ENCODE measurements around the gene DENR. TPM values are rescaled to one million over a fixed set of nuclear protein-coding genes. Genes with fewer than 3 reads are reported as not detected.

Gene DENR
- total and polyA plus RNA-seq, 2 of the 13 experiments (the other 11 are each of a cell fraction or from before 2014, with no cell fraction given), result 30.0 to 59.1 TPM

GRCh38 chr12:122752464-122753318 lies at the start of gene DENR (continued):
- TF ChIP-seq SKIL (CRISPR knock-in tag; IDR thresholded peaks at IDR 0.05; ENCODE audit: borderline replicate concordance), result peak; percentile 67; the same call in 1 of the 2 replicates
- TF ChIP-seq ZNF839 (CRISPR knock-in tag; IDR thresholded peaks at IDR 0.05; ENCODE audit: borderline replicate concordance), result no peak
- TF ChIP-seq ATRX (CRISPR knock-in tag; IDR thresholded peaks at IDR 0.05; ENCODE audit: borderline replicate concordance), result no peak
- peak; percentile 85 for TF ChIP-seq IKZF4 (CRISPR knock-in tag; IDR thresholded peaks at IDR 0.05; ENCODE audit: borderline replicate concordance, low read depth, not compliant biosample characterization)
- no peak for TF ChIP-seq MZF1 (CRISPR knock-in tag; IDR thresholded peaks at IDR 0.05; ENCODE audit: borderline replicate concordance)
- peak; percentile 47; the same call in 1 of the 2 replicates for TF ChIP-seq TBP (CRISPR knock-in tag; IDR thresholded peaks at IDR 0.05)
- no peak for TF ChIP-seq ZNF510 (CRISPR knock-in tag; IDR thresholded peaks at IDR 0.05; ENCODE audit: low read depth)
- TF ChIP-seq ZNF383 (CRISPR knock-in tag; IDR thresholded peaks at IDR 0.05; ENCODE audit: borderline replicate concordance), result no peak
- TF ChIP-seq ZFP41 (CRISPR knock-in tag; IDR thresholded peaks at IDR 0.05; ENCODE audit: borderline replicate concordance), result no peak; the same call in 1 of the 2 replicates
- no peak for TF ChIP-seq HNRNPL (IDR thresholded peaks at IDR 0.05; ENCODE audit: low read depth, low read length)
- TF ChIP-seq CBX1 (IDR thresholded peaks at IDR 0.05; ENCODE audit: low read depth), result no peak
- TF ChIP-seq SOX13 (IDR thresholded peaks at IDR 0.05), result no peak
- TF ChIP-seq SOX13 (CRISPR knock-in tag; conservative IDR thresholded peaks at IDR 0.05 in 1 of 2, IDR thresholded peaks at IDR 0.05 in 1 of 2), result peak in 1 of 2 experiments; percentile 41; a peak in 2 of 4 replicates
- TF ChIP-seq HOMEZ (CRISPR knock-in tag; IDR thresholded peaks at IDR 0.05; ENCODE audit: low read depth), result peak; percentile 86
- peak; percentile 7 for TF ChIP-seq CCAR2 (optimal IDR thresholded peaks at IDR 0.05; ENCODE audit: low read depth, low read length)
- TF ChIP-seq ZNF777 (CRISPR knock-in tag; IDR thresholded peaks at IDR 0.05), result peak; percentile 46; the same call in 1 of the 2 replicates
- no peak for TF ChIP-seq FUBP1 (CRISPR knock-in tag; IDR thresholded peaks at IDR 0.05; ENCODE audit: borderline replicate concordance)
- TF ChIP-seq ZNF614 (CRISPR knock-in tag; IDR thresholded peaks at IDR 0.05; ENCODE audit: borderline replicate concordance), result peak; percentile 93
- peak; percentile 90 for TF ChIP-seq TARDBP (CRISPR knock-in tag; IDR thresholded peaks at IDR 0.05)
- peak; percentile 66; the same call in 1 of the 2 replicates for TF ChIP-seq ZFP90 (CRISPR knock-in tag; IDR thresholded peaks at IDR 0.05; ENCODE audit: borderline replicate concordance)
- peak; percentile 47; the same call in 1 of the 2 replicates for TF ChIP-seq ZBTB26 (CRISPR knock-in tag; IDR thresholded peaks at IDR 0.05; ENCODE audit: borderline replicate concordance)
- no peak for TF ChIP-seq RFX5 (IDR thresholded peaks at IDR 0.05; ENCODE audit: low read depth, low read length)
